ENCODE results near the gene WDR20.
"Not testable (repeated sequence)": the region's sequence is repeated elsewhere in the genome, so short reads cannot be mapped to it uniquely, and the experiment has no call there.

WDR20 gene

GRCh38 chr14:102172721-102173120, 33.0 kb downstream of the WDR20 start:
- DNase-seq, result not testable (repeated sequence)

- DNase-seq, result no peak
Observed at GRCh38 chr14:102177161-102177560, 37.5 kb downstream of the WDR20 start.

GRCh38 chr14:102178806-102179205, 39.1 kb downstream of the WDR20 start:
- no peak for DNase-seq

GRCh38 chr14:102180248-102180998, 40.7 kb downstream of the WDR20 start:
- no peak for DNase-seq

- no peak for DNase-seq
Observed at GRCh38 chr14:102181187-102181586, 41.5 kb downstream of the WDR20 start.

- DNase-seq, result no peak
Observed at GRCh38 chr14:102182190-102182589, 42.5 kb downstream of the WDR20 start.

- no peak for DNase-seq
Observed at GRCh38 chr14:102182936-102183619, 43.4 kb downstream of the WDR20 start.

GRCh38 chr14:102183886-102184285, 44.2 kb downstream of the WDR20 start:
- no peak for DNase-seq

- DNase-seq, result no peak
Observed at GRCh38 chr14:102184316-102185035, 44.8 kb downstream of the WDR20 start.

- peak; percentile 61 for DNase-seq
Observed at GRCh38 chr14:102185360-102185759, 45.7 kb downstream of the WDR20 start.

GRCh38 chr14:102187044-102187443, 47.3 kb downstream of the WDR20 start:
- no peak for DNase-seq

GRCh38 chr14:102187568-102188001, 47.9 kb downstream of the WDR20 start:
- no peak for DNase-seq

- no peak for DNase-seq
Observed at GRCh38 chr14:102188187-102188586, 48.5 kb downstream of the WDR20 start.

- no peak for DNase-seq
Observed at GRCh38 chr14:102189874-102190273, 50.2 kb downstream of the WDR20 start.

- no peak for DNase-seq
Observed at GRCh38 chr14:102192840-102193502, 53.3 kb downstream of the WDR20 start.

GRCh38 chr14:102194856-102195255, 55.2 kb downstream of the WDR20 start:
- DNase-seq, result no peak

- DNase-seq, result no peak
Observed at GRCh38 chr14:102195446-102195845, 55.7 kb downstream of the WDR20 start.

GRCh38 chr14:102196039-102196901, 56.6 kb downstream of the WDR20 start:
- DNase-seq, result no peak

- no peak for DNase-seq
Observed at GRCh38 chr14:102196902-102197230, 57.2 kb downstream of the WDR20 start.

GRCh38 chr14:102197317-102197853, 57.7 kb downstream of the WDR20 start:
- DNase-seq, result no peak

- no peak for DNase-seq
Observed at GRCh38 chr14:102200690-102201352, 61.1 kb downstream of the WDR20 start.

GRCh38 chr14:102201353-102201738, 61.6 kb downstream of the WDR20 start:
- DNase-seq, result no peak

Data from NCI-H774 (cell line).